ENCODE measurements around the gene SMYD5.

Gene SMYD5

DNA sequence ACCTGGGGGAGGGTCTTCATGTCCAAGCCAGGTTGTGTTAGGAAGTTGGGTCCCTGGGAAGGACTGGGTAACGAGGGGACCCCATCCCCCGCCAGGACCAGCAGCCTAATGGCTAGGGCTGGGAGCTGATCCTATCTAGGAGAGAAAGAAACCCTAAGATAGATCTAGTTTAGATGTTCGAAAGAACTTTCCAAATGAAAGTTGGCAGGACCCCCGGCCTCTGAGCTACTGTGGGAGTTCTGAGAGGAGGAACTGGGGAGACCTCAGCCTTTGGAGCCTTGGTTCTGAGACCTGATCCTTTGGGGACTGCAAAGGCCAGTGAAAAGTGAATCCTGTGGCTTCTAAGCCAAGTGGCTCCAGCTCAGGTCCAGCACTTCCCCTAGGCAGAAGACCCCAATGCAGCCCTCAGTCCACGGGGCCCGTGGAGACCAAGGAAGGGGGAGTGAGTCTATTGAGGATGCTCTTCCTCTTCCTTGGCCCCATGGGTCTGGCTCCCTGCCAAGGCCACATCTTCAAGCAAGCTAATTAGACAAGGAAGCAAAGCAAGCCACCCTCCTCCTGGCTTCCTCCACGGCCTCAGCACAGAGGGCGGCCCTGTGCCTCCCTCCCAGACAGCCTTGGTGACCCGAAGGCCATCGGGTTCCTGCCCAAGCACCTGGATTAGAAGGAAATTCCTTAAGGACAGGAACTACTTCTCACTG, 43.5 kb downstream of the SMYD5 start:
- DNase-seq (ENCODE audit: low read depth) = no peak
- no peak overlapping the region for H3K4me3 ChIP-seq (ENCODE audit: low read length)
- TF ChIP-seq, protein P1, sequence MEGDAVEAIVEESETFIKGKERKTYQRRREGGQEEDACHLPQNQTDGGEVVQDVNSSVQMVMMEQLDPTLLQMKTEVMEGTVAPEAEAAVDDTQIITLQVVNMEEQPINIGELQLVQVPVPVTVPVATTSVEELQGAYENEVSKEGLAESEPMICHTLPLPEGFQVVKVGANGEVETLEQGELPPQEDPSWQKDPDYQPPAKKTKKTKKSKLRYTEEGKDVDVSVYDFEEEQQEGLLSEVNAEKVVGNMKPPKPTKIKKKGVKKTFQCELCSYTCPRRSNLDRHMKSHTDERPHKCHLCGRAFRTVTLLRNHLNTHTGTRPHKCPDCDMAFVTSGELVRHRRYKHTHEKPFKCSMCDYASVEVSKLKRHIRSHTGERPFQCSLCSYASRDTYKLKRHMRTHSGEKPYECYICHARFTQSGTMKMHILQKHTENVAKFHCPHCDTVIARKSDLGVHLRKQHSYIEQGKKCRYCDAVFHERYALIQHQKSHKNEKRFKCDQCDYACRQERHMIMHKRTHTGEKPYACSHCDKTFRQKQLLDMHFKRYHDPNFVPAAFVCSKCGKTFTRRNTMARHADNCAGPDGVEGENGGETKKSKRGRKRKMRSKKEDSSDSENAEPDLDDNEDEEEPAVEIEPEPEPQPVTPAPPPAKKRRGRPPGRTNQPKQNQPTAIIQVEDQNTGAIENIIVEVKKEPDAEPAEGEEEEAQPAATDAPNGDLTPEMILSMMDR (conservative IDR thresholded peaks at IDR 0.05; ENCODE audit: low read depth, low read length) = no peak

DNA sequence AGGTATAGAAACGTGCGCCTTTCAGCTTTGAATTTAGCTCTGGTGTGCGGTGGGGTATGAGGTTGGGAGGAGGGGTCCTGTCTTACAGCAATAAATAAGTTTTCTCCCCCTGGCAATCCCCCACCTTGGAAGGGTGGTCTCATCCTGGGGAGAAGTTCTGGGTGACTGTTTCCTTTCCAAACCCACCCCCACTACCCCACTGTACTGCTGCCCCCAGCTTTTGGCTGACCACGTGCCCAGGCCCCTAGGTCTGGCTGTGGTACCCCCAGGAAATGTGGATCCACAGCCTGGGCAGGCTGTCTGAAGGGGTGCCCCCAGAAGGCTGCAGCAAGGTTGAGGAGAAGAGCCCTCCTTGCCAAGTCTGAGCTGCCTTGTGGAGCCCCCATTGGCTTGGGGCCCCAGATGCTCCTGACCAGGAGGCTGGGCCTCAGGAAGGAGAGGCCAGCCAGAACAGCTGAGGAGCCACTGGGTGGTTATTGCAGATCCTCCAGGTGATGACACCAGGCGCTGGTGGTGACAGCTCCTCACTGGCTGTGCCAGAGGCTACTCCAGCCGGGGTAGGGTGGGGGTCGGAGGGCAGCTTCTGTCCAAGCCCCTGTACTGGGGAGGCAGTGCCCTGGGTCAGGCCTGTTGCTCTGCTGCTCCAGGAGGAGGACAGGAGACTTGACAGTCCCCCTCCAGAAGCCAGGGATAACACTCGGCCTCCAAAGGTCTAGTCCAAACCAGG, 44.3 kb downstream of the SMYD5 start:
- H3K4me3 ChIP-seq (ENCODE audit: low read length) = no peak overlapping the region

DNA sequence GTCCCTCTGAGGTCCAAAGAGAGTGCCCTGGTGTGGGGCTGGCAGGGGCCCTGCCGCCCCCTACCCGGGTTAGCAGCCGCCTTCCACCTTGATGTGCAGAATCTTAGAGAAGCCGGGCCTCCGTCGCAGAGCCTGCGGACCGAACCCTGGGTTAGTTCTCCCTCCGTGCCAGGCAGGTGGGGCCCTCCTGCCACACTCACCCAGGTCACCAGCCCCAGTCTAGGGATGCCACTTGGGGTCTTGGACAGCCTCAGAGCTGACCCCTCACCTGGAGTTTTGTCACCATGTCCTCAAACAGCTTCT, 44.8 kb downstream of the SMYD5 start:
- no peak for DNase-seq (ENCODE audit: low read depth)
- H3K4me3 ChIP-seq (ENCODE audit: low read length) = no peak overlapping the region
- TF ChIP-seq, protein P1 (conservative IDR thresholded peaks at IDR 0.05; ENCODE audit: low read depth, low read length) = no peak

More for the DNA sequence above, 44.3 kb downstream of the SMYD5 start:
- no peak for DNase-seq (ENCODE audit: low read depth)
- TF ChIP-seq, protein P1 (conservative IDR thresholded peaks at IDR 0.05; ENCODE audit: low read depth, low read length) = no peak

GRCh38 chr2:73259276-73259675, 45.2 kb downstream of the SMYD5 start:
- no peak for DNase-seq (ENCODE audit: low read depth)
- H3K4me3 ChIP-seq (ENCODE audit: low read length) = no peak overlapping the region
- TF ChIP-seq, protein P1 (conservative IDR thresholded peaks at IDR 0.05; ENCODE audit: low read depth, low read length) = no peak

DNA sequence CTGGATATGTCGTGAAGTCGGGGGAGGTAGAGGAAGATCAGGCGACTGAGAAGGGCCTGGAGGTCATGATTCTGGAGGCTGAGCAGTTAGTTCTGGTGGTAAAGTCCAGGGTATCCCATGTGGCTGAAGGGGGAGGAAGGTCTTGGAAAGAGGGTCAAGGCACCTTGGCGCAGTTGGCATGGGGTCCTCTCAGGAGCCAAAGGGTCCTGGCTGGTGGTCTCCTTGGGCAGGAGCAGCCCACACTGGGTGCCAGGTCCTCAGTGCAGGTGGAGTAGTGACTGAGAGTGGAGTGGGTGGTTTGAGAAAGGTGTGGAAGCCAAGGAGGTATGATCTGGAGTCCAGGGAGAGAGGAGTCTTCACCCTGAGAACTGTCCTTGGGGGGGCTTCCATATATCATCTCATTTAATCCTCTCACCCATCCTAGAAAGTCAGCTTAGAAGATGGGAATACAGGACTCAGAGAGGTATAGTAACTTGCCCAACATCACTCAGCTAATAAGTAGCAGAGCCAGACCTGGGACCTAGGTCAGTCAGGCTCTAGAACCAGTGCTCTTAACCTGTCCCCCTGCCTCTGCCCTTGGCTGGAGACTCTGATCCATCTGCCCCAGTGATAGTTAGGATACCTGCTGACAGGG, 45.8 kb downstream of the SMYD5 start:
- no peak overlapping the region for H3K4me3 ChIP-seq (ENCODE audit: low read length)
- TF ChIP-seq, protein P1 (conservative IDR thresholded peaks at IDR 0.05; ENCODE audit: low read depth, low read length) = no peak
- DNase-seq (ENCODE audit: low read depth) = no peak

GRCh38 chr2:73260338-73260984, 46.4 kb downstream of the SMYD5 start:
- H3K4me3 ChIP-seq (ENCODE audit: low read length) = no peak overlapping the region
- TF ChIP-seq, protein P1 (conservative IDR thresholded peaks at IDR 0.05; ENCODE audit: low read depth, low read length) = peak; percentile 64
- no peak for DNase-seq (ENCODE audit: low read depth)

All from retinal pigment epithelial cell (primary cell).